OCI-LY1 (cell line): ENCODE data around the gene PTPRE.

Source experiments
- H2AFZ ChIP-seq: fragments of 200-600 bp; sonication (generic), shearing (Covaris generic); 2 replicates; pipeline ENCODE4 v1.6.0; 2014; ENCODE audit warnings: antibody characterized with exemption, mild to moderate bottlenecking, low read length
- H3F3A ChIP-seq: fragments of 200-600 bp; sonication (generic), shearing (Covaris generic); 2 replicates; pipeline ENCODE4 v1.6.0; 2014; ENCODE audit warnings: mild to moderate bottlenecking, antibody characterized with exemption, low read length, moderate library complexity; ENCODE audit not compliant: insufficient read depth
- H3K27ac ChIP-seq: fragments of 200-600 bp; sonication (generic); 2 replicates; pipeline ENCODE4 v1.5.1; 2014; ENCODE audit warnings: low read length, mixed run types, mild to moderate bottlenecking, low read depth; ENCODE audit not compliant: poor library complexity, severe bottlenecking
- H3K27me3 ChIP-seq: fragments of 200-600 bp; sonication (generic); 2 replicates; pipeline ENCODE4 v1.6.0; 2014; ENCODE audit warnings: antibody characterized with exemption, mild to moderate bottlenecking, low read length, moderate library complexity; ENCODE audit not compliant: insufficient read depth
- H3K36me3 ChIP-seq: fragments of 200-600 bp; sonication (generic); 2 replicates; pipeline ENCODE4 v1.6.1; 2014; ENCODE audit warnings: mild to moderate bottlenecking, antibody characterized with exemption, low read length, moderate library complexity, mixed read lengths; ENCODE audit not compliant: insufficient read depth
- H3K4me1 ChIP-seq: fragments of 200-600 bp; sonication (generic); 2 replicates; pipeline ENCODE4 v1.5.1; 2014; ENCODE audit warnings: mild to moderate bottlenecking, low read length, moderate library complexity; ENCODE audit not compliant: insufficient read depth, severe bottlenecking
- H3K4me2 ChIP-seq: fragments of 200-600 bp; sonication (generic), shearing (Covaris generic); 2 replicates; pipeline ENCODE4 v1.6.1; 2014; ENCODE audit warnings: low read length
- H3K4me3 ChIP-seq: fragments of 200-600 bp; sonication (generic); 2 replicates; pipeline ENCODE4 v1.5.1; 2014; ENCODE audit warnings: low read length, low read depth, mild to moderate bottlenecking, mixed read lengths; ENCODE audit not compliant: poor library complexity, severe bottlenecking
- H3K79me2 ChIP-seq: fragments of 200-600 bp; shearing (Covaris generic); 2 replicates; pipeline ENCODE4 v1.6.1; 2016; ENCODE audit warnings: mixed run types, low read length, mixed read lengths; ENCODE audit not compliant: insufficient read depth
- H3K9ac ChIP-seq: fragments of 200-600 bp; sonication (generic), shearing (Covaris generic); 2 replicates; pipeline ENCODE4 v1.6.1; 2014; ENCODE audit warnings: mild to moderate bottlenecking, low read length, mixed read lengths
- H3K9me2 ChIP-seq: fragments of 200-600 bp; sonication (generic), shearing (Covaris generic); 2 replicates; pipeline ENCODE4 v1.6.1; 2014; ENCODE audit warnings: low read depth, mild to moderate bottlenecking, low read length, mixed read lengths
- H3K9me3 ChIP-seq: fragments of 200-600 bp; shearing (Covaris generic); 2 replicates; pipeline ENCODE4 v1.6.1; 2014; ENCODE audit warnings: low read length, mixed read lengths
- H4K20me1 ChIP-seq: fragments of 200-600 bp; sonication (generic), shearing (Covaris generic); 2 replicates; pipeline ENCODE4 v1.6.0; 2016; ENCODE audit warnings: mild to moderate bottlenecking, low read length; ENCODE audit not compliant: insufficient read depth
- EZH2 ChIP-seq: fragments of 200-600 bp; sonication (generic), shearing (Covaris generic); IDR thresholded peaks from 2 replicates; pipeline ENCODE4 v1.8.0; 2017; ENCODE audit warnings: borderline replicate concordance, mixed run types, mild to moderate bottlenecking, antibody characterized with exemption, low read length, moderate library complexity, mixed read lengths
- TF ChIP-seq, protein P1 (sequence below): fragments of 200-600 bp; sonication (generic), shearing (Covaris generic); IDR thresholded peaks from 2 replicates; pipeline ENCODE4 v1.5.1; 2017; ENCODE audit warnings: mild to moderate bottlenecking, antibody characterized with exemption, low read length, moderate library complexity, mixed read lengths

The PTPRE gene

GRCh38 chr10:128040096-128040495 is 133.2 kb downstream of the PTPRE start:
- no peak for TF ChIP-seq EZH2
- TF ChIP-seq, protein P1, sequence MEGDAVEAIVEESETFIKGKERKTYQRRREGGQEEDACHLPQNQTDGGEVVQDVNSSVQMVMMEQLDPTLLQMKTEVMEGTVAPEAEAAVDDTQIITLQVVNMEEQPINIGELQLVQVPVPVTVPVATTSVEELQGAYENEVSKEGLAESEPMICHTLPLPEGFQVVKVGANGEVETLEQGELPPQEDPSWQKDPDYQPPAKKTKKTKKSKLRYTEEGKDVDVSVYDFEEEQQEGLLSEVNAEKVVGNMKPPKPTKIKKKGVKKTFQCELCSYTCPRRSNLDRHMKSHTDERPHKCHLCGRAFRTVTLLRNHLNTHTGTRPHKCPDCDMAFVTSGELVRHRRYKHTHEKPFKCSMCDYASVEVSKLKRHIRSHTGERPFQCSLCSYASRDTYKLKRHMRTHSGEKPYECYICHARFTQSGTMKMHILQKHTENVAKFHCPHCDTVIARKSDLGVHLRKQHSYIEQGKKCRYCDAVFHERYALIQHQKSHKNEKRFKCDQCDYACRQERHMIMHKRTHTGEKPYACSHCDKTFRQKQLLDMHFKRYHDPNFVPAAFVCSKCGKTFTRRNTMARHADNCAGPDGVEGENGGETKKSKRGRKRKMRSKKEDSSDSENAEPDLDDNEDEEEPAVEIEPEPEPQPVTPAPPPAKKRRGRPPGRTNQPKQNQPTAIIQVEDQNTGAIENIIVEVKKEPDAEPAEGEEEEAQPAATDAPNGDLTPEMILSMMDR, result no peak
- H3K4me2 ChIP-seq, result no peak overlapping the region
- H3K79me2 ChIP-seq, result no peaks in the 10 kb centered on the region
- H3K36me3 ChIP-seq, result no peaks in the 10 kb centered on the region
- H3K27me3 ChIP-seq, result no peaks in the 10 kb centered on the region
- H3K9ac ChIP-seq, result no peak overlapping the region
- no peak overlapping the region for H3K4me3 ChIP-seq
- no peak overlapping the region for H3K27ac ChIP-seq
- H3F3A ChIP-seq, result no peaks in the 10 kb centered on the region
- H4K20me1 ChIP-seq, result no peaks in the 10 kb centered on the region
- no peaks in the 10 kb centered on the region for H3K9me3 ChIP-seq
- no peak overlapping the region for H2AFZ ChIP-seq
- H3K4me1 ChIP-seq, result no peaks in the 10 kb centered on the region
- H3K9me2 ChIP-seq, result no peaks in the 10 kb centered on the region

- Histone ChIP-seq H3K4me3 (no peak overlapping the region), H3K4me1 (no peaks in the 10 kb centered on the region), H3F3A (no peaks in the 10 kb centered on the region), H3K36me3 (no peaks in the 10 kb centered on the region), H3K4me2 (no peak overlapping the region), H3K9ac (no peak overlapping the region), H3K27me3 (no peaks in the 10 kb centered on the region), H3K9me3 (no peaks in the 10 kb centered on the region), H3K79me2 (no peaks in the 10 kb centered on the region), H2AFZ (no peak overlapping the region), H3K9me2 (no peaks in the 10 kb centered on the region), H4K20me1 (no peaks in the 10 kb centered on the region), H3K27ac (no peak overlapping the region)
- no peak for TF ChIP-seq EZH2
- TF ChIP-seq, protein P1, result no peak
Observed at GRCh38 chr10:128040681-128041080, 133.8 kb downstream of the PTPRE start.

DNA sequence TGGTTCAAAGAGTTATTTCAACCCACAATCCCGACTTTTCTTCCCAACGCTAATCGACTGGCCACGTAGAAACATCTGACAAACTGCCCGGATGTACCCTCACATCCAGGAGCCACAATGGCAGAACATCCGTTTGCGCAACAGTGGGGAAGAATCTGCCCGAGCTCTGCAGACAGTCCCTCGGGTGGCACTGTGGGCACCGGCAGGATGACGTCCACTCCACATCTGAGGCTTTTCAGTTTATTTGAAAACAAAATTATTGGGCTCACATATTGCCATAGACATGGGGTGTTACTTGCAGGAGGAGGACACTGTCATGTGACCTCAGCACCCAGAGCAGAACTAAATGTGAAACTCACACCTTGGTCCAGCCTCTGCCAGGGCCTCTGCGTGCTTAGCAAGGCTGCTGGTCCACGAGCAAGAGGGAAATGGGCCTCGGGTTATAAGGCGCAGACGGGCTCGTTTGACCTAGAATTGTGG is 135.3 kb downstream of the PTPRE start:
- H3K9me2 ChIP-seq, result no peaks in the 10 kb centered on the region
- no peak overlapping the region for H2AFZ ChIP-seq
- no peaks in the 10 kb centered on the region for H3K27me3 ChIP-seq
- no peak overlapping the region for H3K4me3 ChIP-seq
- H3K4me2 ChIP-seq, result no peak overlapping the region
- H3K36me3 ChIP-seq, result no peaks in the 10 kb centered on the region
- no peaks in the 10 kb centered on the region for H4K20me1 ChIP-seq
- H3F3A ChIP-seq, result no peaks in the 10 kb centered on the region
- no peak overlapping the region for H3K9ac ChIP-seq
- peaks cover 5% of the 10 kb centered on the region for H3K4me1 ChIP-seq
- no peaks in the 10 kb centered on the region for H3K79me2 ChIP-seq
- no peaks in the 10 kb centered on the region for H3K9me3 ChIP-seq
- TF ChIP-seq, protein P1, result no peak
- no peak for TF ChIP-seq EZH2
- H3K27ac ChIP-seq, result no peak overlapping the region
